Peyer's patch (tissue), 4 donors: ENCODE measurements around the gene C9orf50. TPM values are rescaled to one million over a fixed set of nuclear protein-coding genes. Genes with fewer than 3 reads are reported as not detected.

Experiments
- DNase-seq, 3 donors: peaks; one replicate each; pipeline ENCODE4 v3.0.0-alpha.2; 2017 to 2019
- H3K27ac ChIP-seq, 4 donors: fragments of 200-600 bp; sonication (generic); one replicate each; pipeline ENCODE4 v1.5.1; 2016 to 2019
- H3K27me3 ChIP-seq, 2 donors: fragments of 200-600 bp; sonication (generic); one replicate each; pipeline ENCODE4 v1.5.1; 2019
- H3K36me3 ChIP-seq, 3 donors: fragments of 200-600 bp; sonication (generic); one replicate each; pipeline ENCODE4 v1.5.1; 2016 to 2019
- H3K4me1 ChIP-seq, 4 donors: fragments of 200-600 bp; sonication (generic); one replicate each; pipeline ENCODE4 v1.5.1; 2016 to 2019
- H3K4me3 ChIP-seq, 4 donors: fragments of 200-600 bp; sonication (generic); 1 replicate in 3 of 4; 2 replicates in 1 of 4; pipeline ENCODE4 v1.5.1; 2016 to 2019; ENCODE audit warnings: mild to moderate bottlenecking in 1 of 4
- H3K9me3 ChIP-seq, 4 donors: fragments of 200-600 bp; sonication (generic); one replicate each; pipeline ENCODE4 v1.5.1; 2016 to 2019; ENCODE audit warnings: mild to moderate bottlenecking in 1 of 4
- CTCF ChIP-seq, 6 experiments: fragments of 450-650 bp in 4 of 6; fragments of 200-600 bp in 2 of 6; sonication (generic) in 1 of 6; IDR thresholded peaks; one replicate each; pipeline ENCODE4 v1.5.1; 2017 to 2019; ENCODE audit warnings: antibody characterized with exemption in 6 of 6, mild to moderate bottlenecking in 3 of 6, moderate library complexity in 1 of 6
- POLR2A ChIP-seq, 2 donors: fragments of 450-650 bp; IDR thresholded peaks; one replicate each; pipeline ENCODE4 v1.5.1; 2017; ENCODE audit warnings: antibody characterized with exemption in 2 of 2, mild to moderate bottlenecking in 2 of 2, moderate library complexity in 2 of 2
- total RNA-seq, 4 donors: library from RNA; depleted of rRNA; stranded (reverse); fragments of >200 nt; gene quantifications; one replicate each; pipeline ENCODE4 v1.1.0, GENCODE V29; 2016

C9orf50 gene
- total RNA-seq, 4 donors from 2014 or later, result not detected

- Histone ChIP-seq H3K4me3 (no peak overlapping the region), H3K27me3 (no peaks in the 10 kb centered on the region), H3K27ac (no peak overlapping the region), H3K9me3 (no peaks in the 10 kb centered on the region), H3K36me3 (no peaks in the 10 kb centered on the region), H3K4me1 (peaks cover 0 to 10% (median 0%) of the 10 kb centered on the region in 4 donors)
- TF ChIP-seq POLR2A (IDR thresholded peaks at IDR 0.05) (no peak), CTCF (IDR thresholded peaks at IDR 0.05) (no peak)
- DNase-seq, result no peak
Measured at GRCh38 chr9:129574911-129575585, 45.9 kb downstream of the C9orf50 start.

GRCh38 chr9:129573977-129574376 is 46.9 kb downstream of the C9orf50 start:
- H3K4me1 ChIP-seq, result peaks cover 0 to 14% (median 2%) of the 10 kb centered on the region in 4 donors
- no peaks in the 10 kb centered on the region for H3K9me3 ChIP-seq
- no peak for DNase-seq
- H3K4me3 ChIP-seq, result no peak overlapping the region
- no peaks in the 10 kb centered on the region for H3K36me3 ChIP-seq
- no peak overlapping the region for H3K27ac ChIP-seq
- TF ChIP-seq CTCF (IDR thresholded peaks at IDR 0.05) (no peak), POLR2A (IDR thresholded peaks at IDR 0.05) (no peak)
- H3K27me3 ChIP-seq, result no peaks in the 10 kb centered on the region

- no peak for DNase-seq
- no peak for TF ChIP-seq POLR2A (IDR thresholded peaks at IDR 0.05)
- no peak for TF ChIP-seq CTCF (IDR thresholded peaks at IDR 0.05)
Measured at GRCh38 chr9:129572517-129572916, 48.4 kb downstream of the C9orf50 start.

GRCh38 chr9:129572052-129572425 is 48.9 kb downstream of the C9orf50 start:
- H3K36me3 ChIP-seq, result no peaks in the 10 kb centered on the region

More at GRCh38 chr9:129572517-129572916, 48.4 kb downstream of the C9orf50 start:
- Histone ChIP-seq H3K27ac (no peak overlapping the region), H3K36me3 (no peaks in the 10 kb centered on the region), H3K9me3 (no peaks in the 10 kb centered on the region), H3K27me3 (no peaks in the 10 kb centered on the region), H3K4me3 (no peak overlapping the region), H3K4me1 (peaks cover 0 to 28% (median 8%) of the 10 kb centered on the region in 4 donors)

GRCh38 chr9:129571298-129572051 is 49.4 kb downstream of the C9orf50 start:
- H3K27me3 ChIP-seq, result no peaks in the 10 kb centered on the region
- peaks cover 0 to 28% (median 8%) of the 10 kb centered on the region in 4 donors for H3K4me1 ChIP-seq
- H3K27ac ChIP-seq, result peak overlapping the region in 3 of 4 donors; percentile 25 to 64 (median 45)
- DNase-seq, result no peak
- H3K9me3 ChIP-seq, result no peaks in the 10 kb centered on the region
- no peaks in the 10 kb centered on the region for H3K36me3 ChIP-seq
- no peak overlapping the region for H3K4me3 ChIP-seq
- TF ChIP-seq CTCF (IDR thresholded peaks at IDR 0.05) (no peak), POLR2A (IDR thresholded peaks at IDR 0.05) (no peak)

More at GRCh38 chr9:129572052-129572425, 48.9 kb downstream of the C9orf50 start:
- DNase-seq, result no peak
- Histone ChIP-seq H3K27ac (no peak overlapping the region), H3K4me1 (peaks cover 0 to 28% (median 8%) of the 10 kb centered on the region in 4 donors), H3K9me3 (no peaks in the 10 kb centered on the region), H3K4me3 (no peak overlapping the region), H3K27me3 (no peaks in the 10 kb centered on the region)
- TF ChIP-seq POLR2A (IDR thresholded peaks at IDR 0.05) (no peak), CTCF (IDR thresholded peaks at IDR 0.05) (no peak)
